Tibial nerve (tissue), 4 donors: Measurements from ENCODE around the gene DOP1B. TPM values are rescaled to one million over a fixed set of nuclear protein-coding genes. Genes with fewer than 3 reads are reported as not detected.
A peak's percentile ranks its signal among the peaks of the same experiment; 100 is the strongest.

Source experiments
- DNase-seq, 2 donors: peaks; one replicate each; pipeline ENCODE4 v3.0.0-alpha.2; 2019; ENCODE audit warnings: low spot score in 2 of 2
- H3K27ac ChIP-seq, 4 donors: fragments of 200-600 bp; sonication (generic) in 3 of 4; one replicate each; pipeline ENCODE4 v1.5.1; 2017 to 2019; ENCODE audit warnings: mild to moderate bottlenecking in 1 of 4
- H3K27me3 ChIP-seq, 2 donors: fragments of 200-600 bp; sonication (generic) in 1 of 2; one replicate each; pipeline versions ENCODE4 v1.5.1 to v1.6.0; 2017 to 2019
- H3K36me3 ChIP-seq, 3 donors: fragments of 200-600 bp; sonication (generic); one replicate each; pipeline ENCODE4 v1.5.1; 2018 to 2019
- H3K4me1 ChIP-seq, 4 donors: fragments of 200-600 bp; sonication (generic) in 3 of 4; one replicate each; pipeline ENCODE4 v1.5.1; 2017 to 2019
- H3K4me3 ChIP-seq, 4 donors: fragments of 200-600 bp; sonication (generic) in 3 of 4; one replicate each; pipeline ENCODE4 v1.5.1; 2017 to 2019; ENCODE audit warnings: mild to moderate bottlenecking in 1 of 4, moderate library complexity in 1 of 4
- H3K9me3 ChIP-seq, 4 donors: fragments of 200-600 bp; sonication (generic) in 3 of 4; one replicate each; pipeline ENCODE4 v1.5.1; 2017 to 2019
- EP300 ChIP-seq, 2 donors: sonication (generic); formaldehyde crosslinking; IDR thresholded peaks; one replicate each; pipeline ENCODE4 v1.6.1; 2017; ENCODE audit warnings: antibody characterized with exemption in 2 of 2, mild to moderate bottlenecking in 1 of 2
- POLR2A ChIP-seq, 2 donors: fragments of 450-650 bp; IDR thresholded peaks; one replicate each; pipeline ENCODE4 v1.6.1; 2017; ENCODE audit warnings: antibody characterized with exemption in 2 of 2, mild to moderate bottlenecking in 2 of 2, moderate library complexity in 2 of 2
- WGBS, 2 donors: methylation state at CpG; one replicate each; pipeline ENCODE4 v1.1.5; 2018; 5-methylcytosine and 5-hydroxymethylcytosine counted together
- total RNA-seq, 4 donors: library from RNA; depleted of rRNA; stranded (reverse); fragments of >200 nt; gene quantifications; one replicate each; pipeline ENCODE4 v1.1.0, GENCODE V29; 2016
- TF ChIP-seq, protein P1 (sequence below), 5 experiments: fragments of 200-600 bp in 3 of 5; fragments of 450-650 bp in 2 of 5; sonication (generic) in 3 of 5; IDR thresholded peaks; one replicate each; pipeline ENCODE4 v1.5.1; 2016 to 2019; ENCODE audit warnings: antibody characterized with exemption in 5 of 5, mild to moderate bottlenecking in 3 of 5, moderate library complexity in 2 of 5

The DOP1B gene
- total RNA-seq, 4 donors from 2014 or later: 12.3 to 29.9 (median 22.0) TPM

GRCh38 chr21:36115138-36115730, 41.4 kb upstream of the DOP1B start:
- 87 to 88% methylated on average over 6 of the region's 6 CpGs for WGBS, 2 donors
- H3K36me3 ChIP-seq: no peaks in the 10 kb centered on the region
- no peak overlapping the region for H3K27ac ChIP-seq
- no peak for TF ChIP-seq POLR2A (IDR thresholded peaks at IDR 0.05)
- no peak for TF ChIP-seq EP300 (IDR thresholded peaks at IDR 0.05)
- TF ChIP-seq, protein P1, sequence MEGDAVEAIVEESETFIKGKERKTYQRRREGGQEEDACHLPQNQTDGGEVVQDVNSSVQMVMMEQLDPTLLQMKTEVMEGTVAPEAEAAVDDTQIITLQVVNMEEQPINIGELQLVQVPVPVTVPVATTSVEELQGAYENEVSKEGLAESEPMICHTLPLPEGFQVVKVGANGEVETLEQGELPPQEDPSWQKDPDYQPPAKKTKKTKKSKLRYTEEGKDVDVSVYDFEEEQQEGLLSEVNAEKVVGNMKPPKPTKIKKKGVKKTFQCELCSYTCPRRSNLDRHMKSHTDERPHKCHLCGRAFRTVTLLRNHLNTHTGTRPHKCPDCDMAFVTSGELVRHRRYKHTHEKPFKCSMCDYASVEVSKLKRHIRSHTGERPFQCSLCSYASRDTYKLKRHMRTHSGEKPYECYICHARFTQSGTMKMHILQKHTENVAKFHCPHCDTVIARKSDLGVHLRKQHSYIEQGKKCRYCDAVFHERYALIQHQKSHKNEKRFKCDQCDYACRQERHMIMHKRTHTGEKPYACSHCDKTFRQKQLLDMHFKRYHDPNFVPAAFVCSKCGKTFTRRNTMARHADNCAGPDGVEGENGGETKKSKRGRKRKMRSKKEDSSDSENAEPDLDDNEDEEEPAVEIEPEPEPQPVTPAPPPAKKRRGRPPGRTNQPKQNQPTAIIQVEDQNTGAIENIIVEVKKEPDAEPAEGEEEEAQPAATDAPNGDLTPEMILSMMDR (IDR thresholded peaks at IDR 0.05): no peak
- DNase-seq: no peak
- H3K4me1 ChIP-seq: peaks cover 0 to 16% (median 0%) of the 10 kb centered on the region in 4 donors
- no peaks in the 10 kb centered on the region for H3K9me3 ChIP-seq
- H3K4me3 ChIP-seq: no peak overlapping the region
- H3K27me3 ChIP-seq: no peaks in the 10 kb centered on the region

DNA sequence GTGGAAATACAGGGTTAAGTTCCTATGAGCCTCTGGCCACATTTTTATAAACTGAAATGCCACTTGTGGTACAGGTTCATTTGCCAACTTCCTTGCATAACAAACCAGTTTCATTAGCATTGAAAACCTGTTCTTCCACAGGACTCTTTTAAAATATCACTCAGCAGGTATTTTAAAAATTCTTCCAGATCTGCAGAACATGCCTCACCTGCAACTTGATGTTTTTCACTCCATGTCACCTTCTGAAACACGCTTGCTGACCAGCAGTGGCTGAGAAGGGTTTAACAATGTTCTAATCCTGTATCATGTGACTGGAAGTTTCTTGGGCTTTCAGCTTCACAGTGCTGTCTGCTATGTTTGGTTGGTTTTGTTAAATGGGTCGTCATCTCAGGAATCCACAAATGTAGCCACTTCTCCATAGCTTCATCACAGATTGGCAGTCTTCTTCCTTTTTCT, 39.3 kb upstream of the DOP1B start:
- no peak for DNase-seq
- Histone ChIP-seq H3K27ac (no peak overlapping the region), H3K4me3 (no peak overlapping the region), H3K27me3 (no peaks in the 10 kb centered on the region), H3K36me3 (no peaks in the 10 kb centered on the region), H3K9me3 (no peaks in the 10 kb centered on the region), H3K4me1 (peaks cover 0 to 14% (median 0%) of the 10 kb centered on the region in 4 donors)
- no peak for TF ChIP-seq POLR2A (IDR thresholded peaks at IDR 0.05)
- TF ChIP-seq, protein P1 (IDR thresholded peaks at IDR 0.05): no peak
- no peak for TF ChIP-seq EP300 (IDR thresholded peaks at IDR 0.05)
- WGBS, 2 donors: 65 to 75% methylated on average over 2 of the region's 2 CpGs

DNA sequence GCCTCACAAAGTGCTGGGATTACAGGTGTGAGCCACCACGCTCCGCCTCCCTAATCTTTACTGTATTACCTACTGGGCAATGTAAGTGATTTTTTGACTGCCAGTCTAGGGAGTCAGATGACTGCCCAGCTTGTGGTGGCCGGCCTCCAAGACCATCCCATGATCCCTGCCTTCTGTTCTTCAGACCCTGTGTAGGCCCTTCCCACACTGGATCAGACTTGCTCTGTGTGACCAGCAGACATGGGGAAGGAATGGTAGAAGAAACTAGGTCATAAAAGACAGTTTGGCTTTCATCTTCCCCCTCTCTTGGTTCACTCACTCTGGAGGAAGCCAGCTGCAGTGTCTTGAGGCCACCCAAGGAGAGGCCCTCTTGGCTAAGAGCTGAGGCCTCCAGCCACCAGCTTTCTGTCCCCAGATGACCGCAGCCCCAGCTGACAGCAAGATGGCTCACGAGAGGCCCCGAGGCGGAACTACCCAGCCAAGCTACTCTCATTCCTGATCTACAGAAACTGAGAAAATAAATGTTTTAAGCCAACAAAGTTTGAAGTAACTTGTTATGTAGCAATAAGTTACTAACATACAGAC, 36.2 kb upstream of the DOP1B start:
- no peak for DNase-seq
- TF ChIP-seq POLR2A (IDR thresholded peaks at IDR 0.05) (no peak), EP300 (IDR thresholded peaks at IDR 0.05) (no peak)
- TF ChIP-seq, protein P1 (IDR thresholded peaks at IDR 0.05): no peak
- H3K4me3 ChIP-seq: no peak overlapping the region
- peaks cover 0 to 3% (median 2%) of the 10 kb centered on the region in 4 donors for H3K4me1 ChIP-seq
- no peaks in the 10 kb centered on the region for H3K9me3 ChIP-seq
- WGBS, 2 donors: 78 to 86% methylated on average over 7 of the region's 7 CpGs
- no peak overlapping the region for H3K27ac ChIP-seq
- H3K36me3 ChIP-seq: no peaks in the 10 kb centered on the region
- H3K27me3 ChIP-seq: no peaks in the 10 kb centered on the region

DNA sequence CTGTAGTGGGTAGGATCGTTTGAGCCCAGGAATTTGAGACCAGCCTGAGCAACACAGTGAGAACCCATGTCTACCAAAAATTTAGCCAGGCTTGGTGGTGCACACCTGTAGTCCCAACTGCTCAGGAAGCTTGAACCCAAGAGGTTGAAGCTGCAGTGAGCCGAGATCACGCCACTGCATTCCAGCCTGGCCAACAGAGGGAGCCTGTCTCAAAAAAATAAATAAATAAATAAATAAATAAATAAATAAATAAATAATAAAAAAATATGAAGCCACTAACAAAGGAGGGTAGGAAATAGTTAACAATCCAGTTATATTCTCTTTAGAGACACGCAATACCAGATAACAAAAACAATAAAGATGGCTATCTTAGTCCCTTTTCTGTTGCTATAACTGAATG, 33.6 kb upstream of the DOP1B start:
- Histone ChIP-seq H3K27ac (no peak overlapping the region), H3K36me3 (no peaks in the 10 kb centered on the region), H3K9me3 (no peaks in the 10 kb centered on the region), H3K27me3 (no peaks in the 10 kb centered on the region), H3K4me3 (no peak overlapping the region), H3K4me1 (peaks cover 0 to 17% (median 4%) of the 10 kb centered on the region in 4 donors)
- WGBS, 2 donors: 36 to 43% methylated on average over 4 of the region's 4 CpGs
- TF ChIP-seq, protein P1 (IDR thresholded peaks at IDR 0.05): peak in 3 of 5 experiments; percentile 33 to 51 (median 38)
- no peak for TF ChIP-seq EP300 (IDR thresholded peaks at IDR 0.05)
- DNase-seq: no peak

DNA sequence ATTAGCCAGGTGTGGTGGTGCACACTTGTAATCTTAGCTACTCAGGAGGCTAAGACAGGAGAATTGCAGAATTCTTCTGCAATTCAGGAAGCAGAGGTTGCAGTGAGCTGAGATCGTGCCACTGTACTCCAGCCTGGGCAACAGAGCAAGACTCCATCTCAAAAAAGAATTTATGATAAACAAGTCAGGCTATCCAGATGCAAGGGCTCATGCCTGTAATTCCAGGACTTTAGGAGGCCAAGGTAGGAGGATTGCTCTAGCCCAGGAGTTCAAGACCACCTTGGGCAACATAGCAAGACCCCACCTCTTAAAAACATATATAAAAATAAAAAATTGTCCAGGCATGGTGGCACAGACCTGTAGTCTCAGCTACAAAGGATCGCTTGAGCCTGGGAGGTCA, 32.2 kb upstream of the DOP1B start:
- DNase-seq: no peak
- TF ChIP-seq, protein P1 (IDR thresholded peaks at IDR 0.05): no peak
- no peak for TF ChIP-seq EP300 (IDR thresholded peaks at IDR 0.05)
- no peak for TF ChIP-seq POLR2A (IDR thresholded peaks at IDR 0.05)
- Histone ChIP-seq H3K27me3 (no peaks in the 10 kb centered on the region), H3K27ac (no peak overlapping the region), H3K36me3 (no peaks in the 10 kb centered on the region), H3K4me3 (no peak overlapping the region), H3K9me3 (no peaks in the 10 kb centered on the region), H3K4me1 (peaks cover 0 to 29% (median 4%) of the 10 kb centered on the region in 4 donors)
- 71 to 97% methylated on average over 2 of the region's 2 CpGs for WGBS, 2 donors
